GM12891 (cell line): ENCODE data around the gene DNASE1L1.

ENCODE experiments used
- PAX5 ChIP-seq: IDR thresholded peaks from 2 replicates; pipeline ENCODE4 v1.6.1; 2011; ENCODE audit warnings: low read length, moderate library complexity, mild to moderate bottlenecking; ENCODE audit not compliant: insufficient read depth, severe bottlenecking
- POLR2A ChIP-seq: IDR thresholded peaks from 2 replicates; pipeline ENCODE4 v1.6.1; 2011; ENCODE audit warnings: low read depth, low read length, control low read depth
- POLR2AphosphoS5 ChIP-seq: IDR thresholded peaks from 2 replicates; pipeline ENCODE4 v1.6.1; 2011; ENCODE audit warnings: low read depth, low read length, control low read depth
- TAF1 ChIP-seq: IDR thresholded peaks from 2 replicates; pipeline ENCODE4 v1.6.1; 2011; ENCODE audit warnings: low read depth, low read length, control low read depth

DNA sequence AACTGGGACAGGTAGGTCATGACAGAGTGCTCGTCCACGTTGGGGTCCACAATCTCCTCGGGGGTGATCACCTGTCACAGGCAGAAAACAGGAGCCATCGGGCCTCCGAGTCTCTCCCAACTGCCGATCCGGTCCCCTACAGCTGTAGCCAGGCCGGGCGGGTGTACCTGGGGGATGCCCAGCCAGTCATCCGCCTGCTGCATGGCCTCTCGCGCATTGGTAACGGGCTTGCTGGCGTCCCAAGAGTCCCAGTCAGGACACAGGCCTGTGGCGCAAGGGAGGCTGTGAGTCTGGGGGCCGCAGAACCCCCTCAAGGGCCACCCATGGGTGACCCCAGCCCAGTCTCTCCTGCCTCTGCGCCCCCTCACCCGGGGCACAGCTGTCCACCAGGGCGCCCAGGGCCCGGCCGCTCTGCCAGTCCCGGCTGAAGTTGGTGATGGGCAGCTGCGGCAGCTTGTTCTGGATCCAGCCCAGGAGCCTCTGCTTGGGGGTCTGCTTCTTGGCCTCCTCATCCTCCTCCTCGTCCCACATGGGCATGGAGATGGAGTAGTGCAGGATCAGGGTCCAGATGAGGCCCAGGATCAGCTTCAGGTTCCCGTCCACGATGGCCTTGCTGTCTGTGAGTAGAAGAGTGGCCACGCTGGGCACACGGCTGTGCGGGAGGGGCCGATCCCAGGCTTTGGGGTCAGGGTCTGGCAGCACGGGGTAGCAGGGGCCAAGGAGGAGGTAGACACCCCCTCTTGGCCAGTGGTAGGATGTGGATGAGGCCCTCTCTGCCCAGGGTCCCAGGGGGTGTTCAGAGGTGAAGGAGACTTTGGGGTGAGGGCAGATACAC is 41.4 kb downstream of the DNASE1L1 start:
- TF ChIP-seq TAF1 (no peak), POLR2A (no peak), POLR2AphosphoS5 (no peak), PAX5 (no peak)
